CMK (cell line): ENCODE results near the gene KRT9.

ENCODE experiments used
- DNase-seq: peaks from one replicate; pipeline ENCODE4 v3.0.0-alpha.2; 2010; ENCODE audit warnings: low read depth

KRT9 gene

DNA sequence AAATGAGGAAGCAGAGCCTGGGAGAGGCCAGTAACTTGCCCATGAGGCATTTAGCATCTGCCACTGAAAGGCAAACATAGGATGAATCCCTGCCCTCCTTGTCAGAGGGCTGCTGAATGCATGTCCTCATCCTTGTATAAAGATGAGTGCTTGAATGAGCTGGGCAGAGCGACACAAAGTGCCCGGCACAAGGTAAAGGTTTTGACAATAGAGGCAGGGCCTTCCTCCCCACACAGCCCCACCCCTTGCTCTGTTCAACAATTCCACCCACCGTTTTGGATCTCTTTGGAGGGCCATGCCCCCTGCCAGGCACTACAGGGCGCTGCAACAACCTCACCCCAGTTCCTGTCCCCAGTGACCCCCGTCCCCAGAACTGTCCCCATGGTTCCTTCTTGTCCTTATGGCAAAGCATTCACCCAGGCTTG, 42.4 kb downstream of the KRT9 start:
- DNase-seq = no peak

DNA sequence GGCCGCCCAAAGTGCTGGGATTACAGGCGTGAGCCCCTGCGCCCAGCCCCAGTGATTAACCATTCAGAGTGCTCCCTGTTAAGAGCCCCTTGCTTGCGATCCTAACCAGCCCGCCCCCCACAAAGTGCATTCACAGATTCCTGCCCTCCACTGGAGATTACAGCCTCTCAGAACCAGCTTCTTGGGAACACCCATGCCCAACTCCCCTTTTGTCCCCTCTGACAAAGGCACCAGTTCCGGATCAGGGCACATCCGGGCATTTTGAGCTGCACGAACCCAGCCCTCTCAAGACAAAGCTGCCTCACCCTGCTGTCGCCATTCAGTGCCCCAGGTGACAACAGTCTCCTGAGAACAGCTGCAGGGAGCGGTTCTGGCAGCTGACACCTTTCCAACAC, 42.9 kb downstream of the KRT9 start:
- no peak for DNase-seq

GRCh38 chr17:41527063-41528023, 44.5 kb downstream of the KRT9 start:
- DNase-seq = no peak

DNA sequence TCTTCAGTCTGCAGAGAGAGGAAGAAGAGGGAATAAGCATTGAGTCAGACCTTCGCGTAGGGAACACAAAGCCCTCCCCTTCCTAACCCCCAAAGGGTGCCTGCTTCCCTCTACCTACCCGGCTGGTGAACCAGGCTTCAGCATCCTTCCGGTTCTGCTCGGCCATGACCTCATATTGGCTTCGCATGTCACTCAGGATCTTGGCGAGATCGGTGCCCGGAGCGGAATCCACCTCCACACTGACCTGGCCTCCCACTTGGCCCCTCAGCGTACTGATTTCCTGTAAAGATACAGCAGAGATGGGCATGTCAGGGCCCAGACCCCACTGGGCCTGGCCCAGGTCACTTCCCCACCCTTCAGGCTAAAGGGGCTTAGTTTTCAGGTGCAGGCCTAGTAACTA, 47.6 kb downstream of the KRT9 start:
- DNase-seq = no peak

DNA sequence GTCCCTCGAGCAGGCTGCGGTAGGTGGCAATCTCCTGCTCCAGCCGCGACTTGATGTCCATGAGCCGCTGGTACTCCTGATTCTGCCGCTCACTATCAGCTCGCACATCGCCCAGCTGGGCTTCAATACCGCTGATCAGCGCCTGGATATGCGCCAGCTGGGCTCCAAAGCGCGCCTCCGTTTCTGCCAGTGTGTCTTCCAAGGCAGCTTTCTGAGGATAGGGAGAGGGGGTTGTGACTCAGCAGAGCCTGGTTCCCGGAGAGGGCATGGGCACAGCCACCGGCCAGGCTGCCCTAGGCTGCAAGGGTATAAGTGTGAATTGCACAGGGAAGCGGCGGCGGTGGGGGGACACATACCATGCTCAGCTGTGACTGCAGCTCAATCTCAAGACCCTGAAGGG, 48.1 kb downstream of the KRT9 start:
- DNase-seq = no peak

DNA sequence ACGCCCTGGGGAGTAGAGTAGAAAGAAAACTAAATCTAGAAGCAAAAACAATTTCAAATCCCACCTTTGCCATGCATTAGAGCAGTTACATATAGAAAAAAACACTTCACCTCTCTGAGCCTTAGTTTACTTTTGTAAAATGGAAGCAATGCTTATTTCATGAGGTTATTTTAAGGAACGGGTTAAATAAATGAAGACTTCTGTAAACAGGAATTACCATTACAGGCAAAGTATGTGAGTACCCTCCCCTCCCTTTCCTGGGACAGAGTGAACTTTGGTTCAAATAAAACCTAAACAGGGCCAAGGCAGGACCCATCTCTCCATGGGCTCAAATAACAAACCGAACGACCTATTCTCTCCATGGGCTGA, 48.6 kb downstream of the KRT9 start:
- DNase-seq = no peak

GRCh38 chr17:41522301-41523224, 49.3 kb downstream of the KRT9 start:
- DNase-seq = no peak

GRCh38 chr17:41521574-41522261, 50.1 kb downstream of the KRT9 start:
- no peak for DNase-seq

DNA sequence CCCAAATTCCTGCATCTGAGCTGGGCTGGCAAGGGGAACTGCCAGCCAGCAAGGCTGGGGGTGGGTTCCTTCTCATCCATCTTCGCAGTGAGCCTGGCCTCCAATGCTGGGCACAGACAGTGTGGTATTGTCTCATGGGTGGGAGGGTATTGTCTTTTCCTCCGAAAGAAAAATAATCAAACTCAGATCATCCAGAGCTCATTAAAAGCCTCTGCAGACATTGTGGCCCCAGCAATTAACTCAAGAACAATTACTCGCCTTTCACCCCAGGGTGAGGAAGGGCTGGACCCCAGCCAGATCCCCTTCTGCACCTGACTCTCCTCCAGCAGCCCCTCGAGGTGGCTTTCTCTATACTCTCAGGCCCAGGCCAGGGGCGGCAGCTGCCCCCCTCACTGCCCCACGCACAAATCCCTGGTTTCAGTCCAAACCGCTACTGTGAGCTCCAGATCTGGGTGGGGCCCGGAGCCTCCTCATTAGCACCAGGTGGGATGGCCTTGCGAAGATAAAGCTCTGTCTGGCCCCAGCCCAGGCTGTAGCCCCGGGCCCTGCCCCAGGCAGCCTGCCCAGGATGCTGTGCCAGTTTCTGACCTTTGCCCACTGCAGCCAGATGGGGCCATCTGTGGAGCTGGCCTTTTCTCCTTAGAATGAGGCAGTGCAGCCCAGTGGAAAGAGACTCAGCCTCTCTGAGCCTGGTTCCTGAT, 50.9 kb downstream of the KRT9 start:
- no peak for DNase-seq

- DNase-seq = no peak
Observed at GRCh38 chr17:41519501-41520224, 52.2 kb downstream of the KRT9 start.

DNA sequence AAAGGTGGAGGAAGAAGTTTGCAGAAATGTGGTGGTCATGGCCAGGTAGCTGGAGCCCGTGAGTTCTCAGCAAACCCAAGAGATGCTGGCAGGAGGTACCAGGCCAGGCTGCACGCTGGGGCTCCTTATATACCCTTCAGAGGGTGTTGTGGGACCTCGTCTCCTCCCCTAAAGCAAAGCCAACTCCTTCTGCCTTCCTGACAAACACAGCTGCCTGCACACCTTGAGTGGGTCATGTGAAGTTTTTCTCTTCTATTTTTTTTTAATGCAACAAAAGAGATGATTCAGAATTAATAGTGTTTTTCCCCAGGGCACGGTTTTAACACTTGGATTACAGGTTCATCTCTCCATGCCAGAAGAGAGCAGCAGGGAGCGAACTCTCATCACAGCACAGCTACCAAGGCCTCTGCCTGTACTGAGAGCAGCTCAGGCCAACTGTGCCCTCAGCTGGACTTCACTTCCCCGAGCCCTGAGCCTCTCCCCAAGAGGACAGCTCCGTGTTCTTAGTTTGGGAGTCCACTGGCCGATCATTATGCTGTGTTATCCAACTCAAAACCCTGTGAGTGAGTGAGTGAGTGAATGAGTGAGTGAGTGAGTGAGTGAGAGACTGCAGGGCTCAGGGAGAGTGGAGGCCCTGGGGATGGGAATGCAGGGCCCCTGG, 52.9 kb downstream of the KRT9 start, which contains the start of gene KRT15:
KRT15 (minus strand) TSS at position 102 of the 661 bp plus-strand sequence; CDS start at position 39, 63 bp downstream.
- no peak for DNase-seq

- no peak for DNase-seq
Observed at GRCh38 chr17:41518031-41518430, 53.8 kb downstream of the KRT9 start.

DNA sequence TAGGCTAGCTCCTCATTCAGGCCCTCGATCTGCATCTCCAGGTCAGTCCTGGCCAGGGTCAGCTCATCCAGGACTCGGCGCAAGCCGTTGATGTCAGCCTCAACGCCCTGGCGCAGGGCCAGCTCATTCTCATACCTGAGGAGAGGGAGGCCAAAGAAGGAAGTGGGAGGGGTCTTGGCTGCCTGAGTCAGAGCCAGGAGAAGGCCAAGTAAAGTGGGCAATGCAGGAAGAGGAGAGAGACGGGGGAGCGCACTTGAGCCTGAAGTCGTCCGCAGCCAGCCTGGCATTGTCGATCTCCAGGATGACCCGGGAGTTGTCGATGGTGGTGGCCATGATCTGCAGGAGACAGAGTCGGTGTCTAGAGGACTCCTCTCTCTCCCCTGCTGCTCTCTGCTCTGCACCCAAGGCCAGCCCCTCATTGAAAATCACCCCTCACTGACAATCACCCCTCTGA, 55.0 kb downstream of the KRT9 start:
- no peak for DNase-seq

DNA sequence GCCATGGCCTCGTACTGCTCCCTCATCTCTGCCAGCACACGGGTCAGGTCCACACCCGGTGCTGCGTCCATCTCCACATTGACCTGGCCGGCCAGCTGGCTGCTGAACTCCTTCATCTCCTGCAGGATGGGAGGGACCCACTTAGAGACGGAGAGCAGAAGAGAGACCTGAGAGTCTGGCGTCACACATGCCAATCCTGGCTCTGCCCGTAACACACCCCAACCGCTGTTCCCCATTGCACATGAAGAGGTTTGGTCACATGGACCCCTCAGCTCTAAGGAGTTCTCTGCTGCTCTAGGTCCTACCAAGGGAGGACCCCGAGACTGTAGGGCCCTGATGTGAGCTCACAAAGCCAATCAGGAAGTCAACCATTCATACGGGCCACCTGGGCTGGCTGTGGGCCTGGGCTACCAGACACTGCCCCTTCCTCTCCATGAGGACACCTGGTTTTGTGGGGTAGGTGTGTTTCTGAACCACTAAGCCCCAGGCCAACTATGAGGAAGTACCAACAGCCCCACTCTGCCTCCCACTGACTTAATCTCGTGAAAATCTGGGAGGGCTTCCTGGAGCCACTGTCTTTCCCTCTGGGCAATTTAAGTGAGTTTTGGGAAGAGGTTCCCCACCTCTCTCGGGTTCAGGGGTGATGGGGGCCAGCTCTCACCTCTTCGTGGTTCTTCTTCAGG, 55.6 kb downstream of the KRT9 start:
- no peak for DNase-seq
